Neutrophil (primary cell): ENCODE measurements around the gene LYRM2.
A peak's percentile ranks its signal among the peaks of the same experiment; 100 is the strongest.

Experiments
- H3K27ac ChIP-seq: fragments of 200-600 bp; sonication (generic); 2 replicates; pipeline ENCODE4 v1.5.1; 2016; ENCODE audit warnings: mild to moderate bottlenecking, moderate library complexity
- H3K27me3 ChIP-seq: fragments of 200-600 bp; sonication (generic); 2 replicates; pipeline ENCODE4 v1.6.0; 2016; ENCODE audit warnings: mild to moderate bottlenecking
- H3K36me3 ChIP-seq: fragments of 200-600 bp; sonication (generic); 2 replicates; pipeline ENCODE4 v1.5.1; 2017
- H3K4me1 ChIP-seq, 2 experiments: fragments of 200-600 bp in 1 of 2; sonication (generic) in 1 of 2; 1 replicate in 1 of 2; 2 replicates in 1 of 2; pipeline versions ENCODE4 v1.5.1 to v1.6.1; 2013 to 2016; ENCODE audit warnings: low read depth in 1 of 2, low read length in 1 of 2, mild to moderate bottlenecking in 1 of 2, moderate library complexity in 1 of 2; ENCODE audit not compliant: control insufficient read depth in 1 of 2, insufficient read depth in 1 of 2
- H3K4me3 ChIP-seq, 2 experiments: fragments of 200-600 bp in 1 of 2; sonication (generic) in 1 of 2; 1 replicate in 1 of 2; 2 replicates in 1 of 2; pipeline ENCODE4 v1.5.1; 2013 to 2016; ENCODE audit warnings: low read depth in 1 of 2, low read length in 1 of 2, mild to moderate bottlenecking in 1 of 2, moderate library complexity in 1 of 2
- H3K9me3 ChIP-seq: fragments of 200-600 bp; sonication (generic); 2 replicates; pipeline ENCODE4 v1.5.1; 2016
- CTCF ChIP-seq: fragments of 200-600 bp; sonication (generic); IDR thresholded peaks from 2 replicates; pipeline ENCODE4 v1.5.1; 2016; ENCODE audit warnings: antibody characterized with exemption

The LYRM2 gene

GRCh38 chr6:89638320-89639195, at the start of gene LYRM2:
TSS of gene LYRM2 (minus strand) at chr6:89638747. CDS start at chr6:89638716, 31 bp downstream.
- H3K27me3 ChIP-seq, result no peaks in the 10 kb centered on the region
- peak within 1 kb of the TSS; percentile 74 to 99 for H3K4me3 ChIP-seq

GRCh38 chr6:89688328-89688727, 49.8 kb upstream of the LYRM2 start:
- H3K9me3 ChIP-seq, result no peaks in the 10 kb centered on the region
- no peak overlapping the region for H3K27ac ChIP-seq
- H3K4me3 ChIP-seq, result no peak overlapping the region
- H3K4me1 ChIP-seq, result no peaks in the 10 kb centered on the region
- no peaks in the 10 kb centered on the region for H3K27me3 ChIP-seq
- peaks cover 67% of the 10 kb centered on the region for H3K36me3 ChIP-seq
- TF ChIP-seq CTCF, result no peak

More at GRCh38 chr6:89638320-89639195, at the start of gene LYRM2:
- Histone ChIP-seq H3K36me3 (peaks cover 4% of the 10 kb centered on the region), H3K9me3 (no peaks in the 10 kb centered on the region), H3K27ac (peak within 1 kb of the TSS; percentile 82), H3K4me1 (peaks cover 11 to 15% of the 10 kb centered on the region in 2 experiments)
- peak; percentile 64 for TF ChIP-seq CTCF

- no peak for TF ChIP-seq CTCF
- no peaks in the 10 kb centered on the region for H3K9me3 ChIP-seq
- peaks cover 61% of the 10 kb centered on the region for H3K36me3 ChIP-seq
Observed at GRCh38 chr6:89685311-89685710, 46.8 kb upstream of the LYRM2 start.

GRCh38 chr6:89682991-89683390, 44.4 kb upstream of the LYRM2 start:
- Histone ChIP-seq H3K9me3 (no peaks in the 10 kb centered on the region), H3K27me3 (no peaks in the 10 kb centered on the region), H3K36me3 (peaks cover 74% of the 10 kb centered on the region), H3K27ac (no peak overlapping the region), H3K4me3 (no peak overlapping the region), H3K4me1 (no peaks in the 10 kb centered on the region)
- TF ChIP-seq CTCF, result no peak

More at GRCh38 chr6:89685311-89685710, 46.8 kb upstream of the LYRM2 start:
- Histone ChIP-seq H3K27me3 (no peaks in the 10 kb centered on the region), H3K4me1 (no peaks in the 10 kb centered on the region), H3K4me3 (no peak overlapping the region), H3K27ac (no peak overlapping the region)

- no peaks in the 10 kb centered on the region for H3K4me1 ChIP-seq
- no peak for TF ChIP-seq CTCF
- H3K4me3 ChIP-seq, result no peak overlapping the region
- H3K36me3 ChIP-seq, result peaks cover 74% of the 10 kb centered on the region
- H3K9me3 ChIP-seq, result no peaks in the 10 kb centered on the region
- no peak overlapping the region for H3K27ac ChIP-seq
- H3K27me3 ChIP-seq, result no peaks in the 10 kb centered on the region
Observed at GRCh38 chr6:89681983-89682564, 43.5 kb upstream of the LYRM2 start.
